Measurements from ENCODE around the gene SH3RF3. TPM values are rescaled to one million over a fixed set of nuclear protein-coding genes. Genes with fewer than 3 reads are reported as not detected.

Gene SH3RF3
- total and polyA plus RNA-seq, 10 of the 15 experiments (the other 5 are each of a cell fraction or from before 2014, with no cell fraction given): 0.08 to 8.8 (median 2.3) TPM

GRCh38 chr2:109127556-109127955 lies 1.4 kb upstream of the SH3RF3 start:
- RAD21 ChIA-PET (ENCODE audit: unreplicated experiment): interaction anchor here (1.0 to 9.2 kb wide), 8 partner anchors 67 to 418 kb away, joined by 3 to 67 read pairs (median 6); no protein-coding TSS in a partner anchor
- Histone ChIP-seq H3K27ac (ENCODE audit: control insufficient read depth, insufficient read depth) (no peak overlapping the region), H4K20me1 (ENCODE audit: control insufficient read depth, insufficient read depth) (no peaks in the 10 kb centered on the region), H3K4me1 (ENCODE audit: control insufficient read depth, insufficient read depth, low read length) (no peaks in the 10 kb centered on the region; the same call in 1 of the 2 replicates), H3K27me3 (replicated peaks in 1 of 2; ENCODE audit: control insufficient read depth in 2 of 2, insufficient read depth in 2 of 2, low read length in 1 of 2) (peaks cover 0 to 2% of the 10 kb centered on the region in 2 experiments; a peak in 3 of 4 replicates), H3K79me2 (ENCODE audit: control insufficient read depth, insufficient read depth, low read length) (peaks cover 8% of the 10 kb centered on the region), H3K4me3 (no peak overlapping the region), H3K9me3 (replicated peaks; ENCODE audit: control insufficient read depth, insufficient read depth, low read length) (no peaks in the 10 kb centered on the region), H3K36me3 (ENCODE audit: control insufficient read depth in 2 of 2, insufficient read depth in 2 of 2, low read length in 1 of 2) (no peaks in the 10 kb centered on the region; a peak in 1 of 4 replicates), H2AFZ (ENCODE audit: control insufficient read depth, low read depth, low read length) (no peak overlapping the region), H3K9ac (ENCODE audit: control insufficient read depth, insufficient read depth, low read length) (no peak overlapping the region), H3K4me2 (ENCODE audit: control insufficient read depth, insufficient read depth) (no peak overlapping the region)
- DNase-seq (ENCODE audit: low read depth, low spot score): no peak
- no TSS peak for BruUV-seq (replicated peaks)
- SMC1A ChIA-PET (ENCODE audit: uncharacterized antibody, unreplicated experiment): interaction anchor here (0.7 to 3.8 kb wide), 8 partner anchors 9 to 607 kb away, joined by 3 to 44 read pairs (median 4); no protein-coding TSS in a partner anchor
- intact Hi-C loops (cut with micrococcal nuclease; ENCODE audit: unreplicated experiment) (loop anchor here (5.0 kb wide), 1 partner anchor 270 kb away; no protein-coding TSS in a partner anchor), in situ Hi-C loops (cut with MboI) (no loop called here)
- CTCF ChIA-PET: interaction anchor here (0.7 to 4.6 kb wide), 11 partner anchors 83 to 418 kb away, joined by 3 to 62 read pairs (median 3); no protein-coding TSS in a partner anchor
- FAIRE-seq: no peak
- WGBS (ENCODE audit: insufficient coverage, insufficient replicate concordance, low lambda C conversion rate, missing lambda C conversion rate): 58% methylated on average over 10 of the region's 10 CpGs
- POLR2A ChIA-PET: no interaction called here
- ATAC-seq: no peak
- TF ChIP-seq, protein P1, sequence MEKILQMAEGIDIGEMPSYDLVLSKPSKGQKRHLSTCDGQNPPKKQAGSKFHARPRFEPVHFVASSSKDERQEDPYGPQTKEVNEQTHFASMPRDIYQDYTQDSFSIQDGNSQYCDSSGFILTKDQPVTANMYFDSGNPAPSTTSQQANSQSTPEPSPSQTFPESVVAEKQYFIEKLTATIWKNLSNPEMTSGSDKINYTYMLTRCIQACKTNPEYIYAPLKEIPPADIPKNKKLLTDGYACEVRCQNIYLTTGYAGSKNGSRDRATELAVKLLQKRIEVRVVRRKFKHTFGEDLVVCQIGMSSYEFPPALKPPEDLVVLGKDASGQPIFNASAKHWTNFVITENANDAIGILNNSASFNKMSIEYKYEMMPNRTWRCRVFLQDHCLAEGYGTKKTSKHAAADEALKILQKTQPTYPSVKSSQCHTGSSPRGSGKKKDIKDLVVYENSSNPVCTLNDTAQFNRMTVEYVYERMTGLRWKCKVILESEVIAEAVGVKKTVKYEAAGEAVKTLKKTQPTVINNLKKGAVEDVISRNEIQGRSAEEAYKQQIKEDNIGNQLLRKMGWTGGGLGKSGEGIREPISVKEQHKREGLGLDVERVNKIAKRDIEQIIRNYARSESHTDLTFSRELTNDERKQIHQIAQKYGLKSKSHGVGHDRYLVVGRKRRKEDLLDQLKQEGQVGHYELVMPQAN (conservative IDR thresholded peaks at IDR 0.05): no peak
- TF ChIP-seq CHD1 (IDR thresholded peaks at IDR 0.05; ENCODE audit: low read depth, low read length): no peak
- TF ChIP-seq SPI1 (IDR thresholded peaks at IDR 0.05; ENCODE audit: borderline replicate concordance, insufficient read depth, low read depth, low read length): no peak
- TF ChIP-seq PAX5 (IDR thresholded peaks at IDR 0.05; ENCODE audit: borderline replicate concordance, low read depth, low read length): no peak
- no peak for TF ChIP-seq ESRRA (IDR thresholded peaks at IDR 0.05; ENCODE audit: low read length)
- no peak for TF ChIP-seq ZNF217 (IDR thresholded peaks at IDR 0.05)
- TF ChIP-seq ZNF592 (IDR thresholded peaks at IDR 0.05): no peak
- TF ChIP-seq REST (IDR thresholded peaks at IDR 0.05; ENCODE audit: low read depth, low read length): no peak
- no peak for TF ChIP-seq GABPA (IDR thresholded peaks at IDR 0.05; ENCODE audit: low read depth)
- no peak for TF ChIP-seq ZNF207 (IDR thresholded peaks at IDR 0.05; ENCODE audit: borderline replicate concordance)
- no peak for TF ChIP-seq KDM1A (IDR thresholded peaks at IDR 0.05; ENCODE audit: borderline replicate concordance)
- no peak for TF ChIP-seq RAD21 (IDR thresholded peaks at IDR 0.05; ENCODE audit: insufficient read depth, low read depth, low read length)
- no peak for TF ChIP-seq CBX5 (IDR thresholded peaks at IDR 0.05; ENCODE audit: low read depth)
- no peak for TF ChIP-seq NBN (IDR thresholded peaks at IDR 0.05)

All from GM12878 (cell line).